Measurements from ENCODE around the gene OR6N1. TPM values are rescaled to one million over a fixed set of nuclear protein-coding genes. Genes with fewer than 3 reads are reported as not detected.

Gene OR6N1
- total RNA-seq, 2 experiments from 2014 or later = not detected

DNA sequence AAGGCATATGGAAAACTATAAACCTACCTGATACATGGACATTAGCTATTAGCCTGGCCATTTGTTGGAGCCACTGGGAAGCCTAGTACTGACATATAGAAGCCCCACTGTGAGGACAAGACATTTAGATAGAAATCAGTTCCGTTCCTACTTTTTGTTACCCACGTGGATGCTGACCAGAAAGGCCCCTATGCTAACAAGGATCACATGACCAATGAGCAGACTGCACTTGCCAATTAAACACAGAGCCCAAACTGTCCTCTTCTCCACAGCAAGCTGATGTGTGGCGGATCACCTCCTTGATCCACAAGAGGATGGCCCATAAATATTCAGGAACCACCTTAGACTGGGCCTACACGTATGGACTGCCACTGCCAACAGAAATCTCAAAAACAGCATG, 40.3 kb downstream of the OR6N1 start:
- H3K9me3 Mint-ChIP-seq = no peaks in the 10 kb centered on the region
- peaks cover 13% of the 10 kb centered on the region for H3K27me3 Mint-ChIP-seq
- H3K27ac Mint-ChIP-seq = no peak overlapping the region
- DNase-seq (no peak), ATAC-seq (no peak)
- H3K4me3 Mint-ChIP-seq = no peak overlapping the region
- TF ChIP-seq, protein P1, sequence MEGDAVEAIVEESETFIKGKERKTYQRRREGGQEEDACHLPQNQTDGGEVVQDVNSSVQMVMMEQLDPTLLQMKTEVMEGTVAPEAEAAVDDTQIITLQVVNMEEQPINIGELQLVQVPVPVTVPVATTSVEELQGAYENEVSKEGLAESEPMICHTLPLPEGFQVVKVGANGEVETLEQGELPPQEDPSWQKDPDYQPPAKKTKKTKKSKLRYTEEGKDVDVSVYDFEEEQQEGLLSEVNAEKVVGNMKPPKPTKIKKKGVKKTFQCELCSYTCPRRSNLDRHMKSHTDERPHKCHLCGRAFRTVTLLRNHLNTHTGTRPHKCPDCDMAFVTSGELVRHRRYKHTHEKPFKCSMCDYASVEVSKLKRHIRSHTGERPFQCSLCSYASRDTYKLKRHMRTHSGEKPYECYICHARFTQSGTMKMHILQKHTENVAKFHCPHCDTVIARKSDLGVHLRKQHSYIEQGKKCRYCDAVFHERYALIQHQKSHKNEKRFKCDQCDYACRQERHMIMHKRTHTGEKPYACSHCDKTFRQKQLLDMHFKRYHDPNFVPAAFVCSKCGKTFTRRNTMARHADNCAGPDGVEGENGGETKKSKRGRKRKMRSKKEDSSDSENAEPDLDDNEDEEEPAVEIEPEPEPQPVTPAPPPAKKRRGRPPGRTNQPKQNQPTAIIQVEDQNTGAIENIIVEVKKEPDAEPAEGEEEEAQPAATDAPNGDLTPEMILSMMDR (IDR thresholded peaks at IDR 0.05) = no peak
- intact Hi-C loops (cut with micrococcal nuclease) = no loop called here
- ChIA-PET POLR2A (no interaction called here), CTCF (no interaction called here)
- no peaks in the 10 kb centered on the region for H3K36me3 Mint-ChIP-seq (ENCODE audit: low read depth)
- no peaks in the 10 kb centered on the region for H3K4me1 Mint-ChIP-seq (ENCODE audit: low read depth)

DNA sequence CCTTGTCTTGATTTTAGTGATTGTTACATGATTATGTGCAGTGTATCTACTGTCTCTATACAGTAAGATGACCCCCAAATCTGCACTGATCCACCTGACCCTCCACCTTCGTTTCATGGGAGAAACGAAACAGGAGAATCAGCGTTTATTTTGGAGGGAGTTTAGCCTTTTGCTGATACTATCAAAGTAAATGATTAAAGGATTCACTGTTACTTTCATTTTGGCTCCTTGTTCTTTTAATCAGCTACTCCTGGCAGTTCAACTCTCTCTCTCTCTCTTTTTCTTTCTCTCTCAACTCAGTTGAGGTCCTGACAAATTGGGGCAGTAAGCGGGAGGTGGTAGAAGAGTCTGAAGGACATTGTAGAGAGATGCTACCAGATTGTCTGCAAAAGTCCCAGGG, 41.5 kb downstream of the OR6N1 start:
- DNase-seq (no peak), ATAC-seq (no peak)
- Mint-ChIP-seq H3K4me1 (ENCODE audit: low read depth) (no peaks in the 10 kb centered on the region), H3K27ac (no peak overlapping the region), H3K36me3 (ENCODE audit: low read depth) (no peaks in the 10 kb centered on the region), H3K9me3 (no peaks in the 10 kb centered on the region), H3K4me3 (no peak overlapping the region), H3K27me3 (peaks cover 14% of the 10 kb centered on the region)
- TF ChIP-seq, protein P1 (IDR thresholded peaks at IDR 0.05) = no peak
- ChIA-PET CTCF (no interaction called here), POLR2A (no interaction called here)
- intact Hi-C loops (cut with micrococcal nuclease) = no loop called here

DNA sequence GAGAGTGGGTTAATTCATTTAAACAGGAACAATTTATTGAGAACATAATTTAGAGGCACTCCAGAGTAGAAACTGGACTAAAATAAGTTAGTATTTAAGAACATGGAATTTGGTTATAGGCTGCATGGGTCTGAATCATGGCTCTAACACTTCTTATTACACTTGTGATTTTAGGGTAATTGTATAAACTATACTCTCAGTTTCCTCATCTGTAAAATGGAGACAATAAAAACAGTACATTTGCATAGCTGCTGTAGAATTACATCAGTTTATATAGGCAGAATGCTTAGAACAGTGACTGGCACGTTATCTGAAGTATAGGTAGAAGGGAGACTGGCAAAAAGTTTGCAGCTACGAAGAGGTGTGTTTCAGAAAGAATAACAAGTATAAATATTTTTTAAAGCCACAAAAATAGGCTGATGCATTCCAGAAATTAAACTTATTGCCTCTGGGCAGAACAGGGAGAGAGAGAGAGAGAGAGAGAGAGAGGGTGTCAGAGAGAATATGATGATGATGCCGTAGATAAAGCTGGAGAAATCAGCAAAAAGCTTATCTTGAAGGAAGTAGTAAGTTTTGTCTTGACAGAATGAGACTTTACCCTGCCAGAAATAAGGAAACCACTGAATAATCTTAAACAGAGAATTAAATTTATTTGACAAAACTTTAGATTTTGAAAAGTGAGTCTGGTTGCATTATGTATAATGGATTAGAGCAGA, 43.3 kb downstream of the OR6N1 start:
- no peaks in the 10 kb centered on the region for H3K4me1 Mint-ChIP-seq (ENCODE audit: low read depth)

DNA sequence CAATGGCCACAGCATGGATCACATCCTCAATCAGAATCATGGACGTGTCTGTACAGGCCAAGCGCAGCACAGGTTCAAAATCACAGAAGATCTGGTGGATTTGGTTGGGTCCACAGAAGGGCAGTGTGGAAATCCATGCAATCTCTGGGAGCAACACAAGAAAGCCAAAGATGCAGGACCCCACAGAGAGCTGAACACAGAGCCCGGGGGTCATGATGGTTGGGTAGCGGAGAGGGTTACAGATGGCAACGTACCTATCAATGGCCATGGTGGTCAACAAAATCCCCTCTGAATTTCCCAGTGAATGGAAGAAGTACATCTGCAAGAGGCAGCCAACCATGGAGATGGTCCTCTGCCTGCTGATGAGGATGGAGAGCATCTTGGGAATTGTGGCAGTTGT, 47.6 kb downstream of the OR6N1 start:
- intact Hi-C loops (cut with micrococcal nuclease) = no loop called here
- no peaks in the 10 kb centered on the region for H3K9me3 Mint-ChIP-seq
- no peak for ATAC-seq
- peaks cover 25% of the 10 kb centered on the region for H3K27me3 Mint-ChIP-seq
- no peak for DNase-seq
- ChIA-PET CTCF (no interaction called here), POLR2A (no interaction called here)
- no peaks in the 10 kb centered on the region for H3K36me3 Mint-ChIP-seq (ENCODE audit: low read depth)
- TF ChIP-seq, protein P1 (IDR thresholded peaks at IDR 0.05) = no peak
- H3K27ac Mint-ChIP-seq = no peak overlapping the region
- H3K4me1 Mint-ChIP-seq (ENCODE audit: low read depth) = no peaks in the 10 kb centered on the region
- no peak overlapping the region for H3K4me3 Mint-ChIP-seq

More for the DNA sequence above, 43.3 kb downstream of the OR6N1 start:
- H3K27ac Mint-ChIP-seq = no peak overlapping the region
- CTCF ChIA-PET = no interaction called here
- intact Hi-C loops (cut with micrococcal nuclease) = no loop called here
- no peaks in the 10 kb centered on the region for H3K9me3 Mint-ChIP-seq
- TF ChIP-seq, protein P1 (IDR thresholded peaks at IDR 0.05) = no peak
- ATAC-seq (no peak), DNase-seq (no peak)
- no peaks in the 10 kb centered on the region for H3K36me3 Mint-ChIP-seq (ENCODE audit: low read depth)
- H3K27me3 Mint-ChIP-seq = peaks cover 19% of the 10 kb centered on the region
- no peak overlapping the region for H3K4me3 Mint-ChIP-seq
- POLR2A ChIA-PET = no interaction called here

DNA sequence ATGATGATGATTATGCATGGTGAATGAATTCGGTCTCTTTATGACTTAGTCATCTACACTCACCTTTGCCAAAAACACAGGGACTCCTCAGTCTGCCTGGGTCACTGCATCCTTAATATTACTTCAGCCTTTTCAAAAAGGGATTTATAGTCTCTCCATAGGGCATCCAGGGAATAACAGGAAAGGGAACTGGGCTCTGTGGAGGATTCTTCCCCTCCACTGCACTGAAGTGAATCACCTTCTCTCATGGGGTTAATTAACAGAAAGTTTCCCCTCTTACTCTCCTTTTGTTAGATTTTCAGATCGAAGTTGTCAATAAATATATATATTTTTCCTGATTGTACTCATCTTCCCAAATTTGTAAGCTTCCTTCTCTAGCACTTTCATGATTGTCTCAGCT, 51.4 kb downstream of the OR6N1 start, which contains the start of gene OR6K3:
Gene OR6K3 (minus strand): TSS at position 101 of the 400 bp plus-strand sequence. CDS start 2,605 bp downstream, outside the sequence.
- H3K9me3 Mint-ChIP-seq = no peaks in the 10 kb centered on the region
- peaks cover 8% of the 10 kb centered on the region for H3K4me1 Mint-ChIP-seq (ENCODE audit: low read depth)
- H3K36me3 Mint-ChIP-seq (ENCODE audit: low read depth) = no peaks in the 10 kb centered on the region
- H3K4me3 Mint-ChIP-seq = no peak within 1 kb of the TSS
- no peak for ATAC-seq
- H3K27ac Mint-ChIP-seq = no peak within 1 kb of the TSS
- ChIA-PET POLR2A (no interaction called here), CTCF (no interaction called here)
- DNase-seq = no peak
- H3K27me3 Mint-ChIP-seq = peaks cover 31% of the 10 kb centered on the region
- intact Hi-C loops (cut with micrococcal nuclease) = no loop called here
- TF ChIP-seq, protein P1 (IDR thresholded peaks at IDR 0.05) = no peak

Measured in activated CD8-positive, alpha-beta T cell treated with anti-CD3 and anti-CD28 coated beads for 36 hours (primary cell).